DMS53 treated with DMSO at 0.1 percent for 48 hours (cell line): ENCODE data around the gene FYN.

Source experiments
- DNase-seq: peaks from one replicate; lab custom pipeline; 2025; ENCODE audit not compliant: unreplicated experiment; lab: John Stamatoyannopoulos, UW

FYN gene

DNA sequence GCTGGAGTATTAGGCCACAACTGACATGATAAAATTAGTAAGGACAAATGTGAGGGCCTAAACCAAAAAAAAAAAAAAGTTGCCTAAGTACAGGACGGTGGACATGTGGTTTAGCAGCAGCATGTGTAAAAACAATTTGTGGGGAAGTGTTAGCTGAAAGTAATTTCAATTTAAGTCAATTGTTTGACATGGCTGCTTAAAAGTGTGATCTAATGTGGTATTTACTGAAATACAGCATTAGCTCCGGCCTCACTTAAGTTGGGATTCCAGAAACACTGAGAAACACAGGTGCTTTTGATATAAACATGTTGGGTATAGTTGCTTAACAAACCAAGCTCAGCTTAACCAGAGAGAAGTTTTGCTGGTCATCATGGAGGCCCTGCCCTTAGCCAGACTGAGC is 119.7 kb downstream of the FYN start:
- no peak for DNase-seq

DNA sequence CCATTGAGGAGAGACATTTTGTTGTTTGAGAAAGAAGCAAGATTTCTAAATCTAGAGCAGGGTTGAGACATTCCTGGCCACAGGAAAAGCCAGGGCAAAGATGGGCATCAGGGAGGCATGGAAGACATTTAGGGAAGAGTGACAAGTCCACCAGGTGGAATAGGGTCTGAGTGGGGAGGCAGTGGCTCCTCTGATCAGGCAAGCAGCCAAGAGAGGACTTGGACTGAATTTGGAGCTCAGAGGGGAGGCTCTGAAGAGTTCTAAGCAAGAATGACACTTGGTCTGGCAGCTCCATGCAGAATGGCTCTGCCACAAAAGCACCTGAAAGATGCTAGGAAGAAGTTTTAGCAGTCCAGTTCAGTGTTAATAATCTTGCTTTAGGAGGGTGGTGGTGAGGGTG is 120.8 kb downstream of the FYN start:
- DNase-seq, result no peak

DNA sequence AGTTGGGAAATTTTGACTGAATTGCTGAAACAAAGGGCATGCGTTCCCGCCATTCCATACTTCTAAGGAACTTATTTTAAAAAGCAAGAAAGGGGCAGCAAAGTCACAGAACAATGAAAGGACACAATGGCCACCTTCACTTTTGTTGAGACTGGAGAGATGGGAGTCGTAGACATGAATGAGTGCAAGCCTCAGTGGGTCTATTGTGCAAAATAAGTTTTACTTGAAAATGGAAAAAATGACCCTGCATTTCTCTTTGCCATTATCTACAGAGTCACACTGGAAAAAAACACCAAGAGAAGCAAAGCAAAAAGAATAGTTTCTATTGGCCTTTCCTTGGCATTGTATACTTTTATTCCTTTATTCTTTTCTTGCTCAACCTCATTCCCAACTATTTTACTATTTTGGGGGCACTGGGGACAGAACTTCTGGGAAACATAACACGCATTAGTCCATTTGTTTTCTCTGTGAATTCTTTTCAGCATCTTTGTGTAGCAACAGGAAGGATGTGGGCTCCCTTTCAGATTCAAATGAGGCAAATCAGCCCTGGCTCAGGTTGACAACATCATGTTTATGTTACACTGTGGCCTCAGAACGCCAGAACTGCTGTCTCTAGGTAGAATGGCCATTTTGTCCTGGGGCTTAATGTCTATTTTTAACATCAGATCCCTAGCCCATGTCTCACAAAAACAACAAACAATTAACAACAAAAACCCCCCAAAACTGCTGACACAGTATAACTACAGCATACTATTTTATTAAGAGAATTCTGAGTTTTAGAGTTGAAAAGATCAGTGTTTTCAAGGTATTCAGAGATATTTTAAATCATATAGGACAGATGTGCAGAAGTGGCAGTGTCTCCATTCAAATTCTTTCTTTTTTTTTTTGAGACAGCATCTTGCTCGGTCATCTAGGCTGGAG is 122.2 kb downstream of the FYN start:
- no peak for DNase-seq

DNA sequence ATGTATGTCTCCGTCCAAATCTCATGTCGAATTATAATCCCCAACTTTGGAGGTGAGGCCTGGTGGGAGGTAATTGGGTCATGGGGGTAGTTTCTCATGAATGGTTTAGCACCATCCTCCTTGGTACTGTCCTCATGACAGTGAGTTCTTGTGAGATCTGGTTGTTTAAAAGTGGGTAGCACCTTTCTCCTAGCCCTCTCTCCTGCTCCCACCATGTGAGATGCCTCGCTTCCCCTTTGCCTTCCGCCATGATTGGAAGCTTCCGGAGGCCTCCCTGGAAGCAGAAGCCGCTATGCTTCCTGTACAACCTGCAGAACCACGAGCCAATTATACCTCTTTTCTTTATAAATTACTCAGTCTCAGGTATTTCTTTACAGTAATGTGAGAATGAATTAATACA is 123.1 kb downstream of the FYN start:
- DNase-seq, result no peak

DNA sequence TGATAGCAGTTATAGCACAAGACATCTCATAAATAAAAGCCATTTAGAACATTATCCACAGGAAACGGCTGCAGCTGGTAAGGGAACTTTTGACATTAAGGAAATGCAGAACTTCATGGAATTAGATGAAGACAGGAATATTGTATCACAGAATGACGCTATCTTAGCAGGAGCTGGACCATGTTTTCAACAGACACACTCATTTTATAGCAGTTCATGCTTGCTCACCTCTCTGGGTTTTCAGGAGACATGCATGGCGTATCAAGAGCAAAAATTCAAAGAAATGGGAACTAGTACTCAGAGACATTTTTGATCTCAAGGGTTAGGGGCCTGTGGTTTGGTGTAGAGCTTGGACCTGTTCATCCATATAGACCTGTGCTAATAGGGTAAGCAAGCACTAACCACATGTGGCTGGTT is 125.0 kb downstream of the FYN start:
- no peak for DNase-seq

DNA sequence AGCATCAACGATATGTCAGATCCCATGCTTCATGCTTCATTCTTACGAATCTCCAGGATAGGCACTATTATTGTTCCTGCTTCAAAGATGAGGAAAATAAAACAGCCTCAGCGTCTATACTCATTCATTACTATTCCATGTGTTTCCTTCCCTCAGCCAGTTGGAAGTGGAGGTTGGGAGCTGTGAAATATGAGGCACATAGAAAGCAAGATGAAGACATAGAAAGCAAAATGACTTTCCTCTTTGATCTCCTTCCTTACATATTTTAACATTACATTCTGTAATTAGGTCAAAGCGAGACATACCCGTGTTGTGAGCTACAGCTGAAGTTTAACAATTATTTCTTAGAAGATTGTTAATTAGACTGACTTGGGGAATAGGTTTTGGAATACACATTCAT is 125.4 kb downstream of the FYN start:
- no peak for DNase-seq

DNA sequence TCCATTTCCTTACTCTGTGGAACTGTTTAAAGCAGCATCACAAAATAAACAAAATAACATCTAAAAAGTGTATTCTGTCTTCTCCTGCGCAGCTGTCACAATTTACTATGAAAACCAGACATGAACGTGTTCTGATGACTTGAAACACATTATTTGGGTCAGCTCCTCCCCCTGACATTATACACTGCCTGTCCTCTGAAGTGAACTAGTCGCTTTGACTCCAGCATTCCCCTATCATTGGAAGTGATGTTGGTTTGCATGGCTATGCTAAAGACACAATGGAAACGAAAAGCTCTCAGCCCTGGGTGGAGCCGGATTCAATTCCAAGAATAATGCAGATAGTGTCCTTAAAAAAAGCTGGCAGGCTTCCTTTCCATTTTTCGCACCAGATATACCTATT is 125.9 kb downstream of the FYN start:
- DNase-seq, result no peak

DNA sequence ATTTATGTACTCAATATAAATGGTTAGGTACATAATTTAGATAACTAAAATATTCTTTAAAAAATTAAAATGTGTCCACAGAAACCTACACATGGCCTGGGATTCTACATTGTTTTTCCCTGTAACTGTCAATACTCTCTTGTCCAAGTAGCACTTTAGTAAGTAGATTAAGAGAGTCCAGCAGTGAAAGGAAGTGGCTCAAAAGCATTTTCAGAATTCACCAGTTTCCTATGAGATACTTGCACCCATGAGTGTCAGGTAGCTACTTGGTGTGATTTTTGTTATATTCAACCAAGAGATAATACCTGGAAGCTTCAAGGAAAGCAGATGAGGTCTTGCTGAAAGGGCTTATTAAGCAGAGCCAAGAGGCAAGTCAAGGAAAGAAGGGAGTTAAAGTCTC is 126.3 kb downstream of the FYN start:
- DNase-seq, result no peak

DNA sequence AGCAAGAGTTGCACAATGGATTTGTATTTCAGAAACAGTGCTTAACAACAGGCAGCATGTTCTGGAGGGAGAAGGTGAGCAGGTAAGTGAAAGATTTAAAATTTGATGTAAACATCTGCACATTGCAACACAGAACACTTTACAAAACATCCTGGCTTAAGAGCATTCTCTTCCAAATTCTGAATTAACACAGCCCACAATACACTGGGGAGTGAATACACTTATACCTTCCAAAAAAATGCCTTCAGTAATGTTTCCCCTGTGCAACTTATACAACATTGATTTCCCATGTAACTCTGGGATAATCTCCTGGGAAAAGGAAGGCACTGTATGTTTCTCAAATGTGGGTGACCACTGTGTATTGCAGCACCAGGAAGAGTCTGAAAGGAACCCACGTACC is 127.6 kb downstream of the FYN start:
- DNase-seq, result no peak

DNA sequence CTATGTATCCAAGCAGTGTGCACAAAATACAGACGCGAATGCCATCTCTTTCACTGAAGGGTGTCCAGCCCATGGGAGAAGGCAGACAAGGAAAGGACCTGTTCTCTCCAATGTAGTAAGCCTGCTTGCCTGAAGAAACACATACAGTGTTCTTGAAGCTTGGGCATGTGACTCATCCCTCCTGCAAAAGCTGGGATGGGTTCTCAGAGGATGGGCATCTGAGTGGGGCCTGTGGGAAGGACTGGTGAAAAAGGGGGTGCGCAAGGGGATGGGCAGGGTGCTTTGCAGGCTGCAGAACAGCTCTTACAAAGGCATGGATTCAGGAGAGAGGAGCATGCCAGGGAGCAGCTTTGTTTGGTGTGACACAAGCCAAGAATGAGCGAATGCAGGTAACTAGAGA is 128.1 kb downstream of the FYN start:
- DNase-seq, result no peak

DNA sequence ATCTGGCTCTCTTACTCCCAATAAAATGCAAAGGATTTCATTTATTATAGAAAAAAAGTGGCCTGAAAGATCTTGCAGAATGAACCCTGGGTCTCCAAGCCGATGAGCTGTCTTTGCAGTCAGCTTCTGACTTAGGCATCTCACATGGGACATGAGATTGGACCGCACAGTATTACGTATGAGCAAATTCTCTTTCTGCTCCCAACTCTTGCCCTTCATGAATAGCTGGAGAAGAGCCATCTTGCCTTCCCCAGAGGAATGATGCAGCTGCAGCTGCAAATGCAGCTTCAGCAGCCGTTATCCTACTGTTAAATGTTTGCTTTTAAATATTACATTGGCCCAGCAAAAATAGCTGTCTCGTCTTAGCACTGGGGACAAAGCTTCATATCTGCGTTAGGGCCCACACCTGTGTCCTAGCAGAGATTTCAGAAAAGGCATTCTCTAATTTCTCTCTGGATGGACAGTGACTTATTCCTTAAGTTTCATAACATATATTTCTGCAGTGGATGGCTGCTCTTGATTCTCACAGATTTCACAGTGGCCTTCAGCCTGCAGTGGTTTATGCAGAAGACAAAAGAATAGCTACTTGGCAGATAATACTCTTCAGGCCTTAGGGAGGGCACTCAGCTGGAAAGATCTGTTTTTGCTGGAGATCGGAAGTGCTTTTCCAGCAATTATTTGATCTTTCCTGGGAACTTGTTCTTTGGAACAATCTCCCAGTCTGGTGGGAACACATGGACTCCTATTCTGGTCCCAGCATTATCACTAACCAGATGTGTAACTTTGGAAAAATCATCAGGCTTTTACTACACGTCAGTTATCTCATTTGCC is 129.2 kb downstream of the FYN start:
- no peak for DNase-seq

DNA sequence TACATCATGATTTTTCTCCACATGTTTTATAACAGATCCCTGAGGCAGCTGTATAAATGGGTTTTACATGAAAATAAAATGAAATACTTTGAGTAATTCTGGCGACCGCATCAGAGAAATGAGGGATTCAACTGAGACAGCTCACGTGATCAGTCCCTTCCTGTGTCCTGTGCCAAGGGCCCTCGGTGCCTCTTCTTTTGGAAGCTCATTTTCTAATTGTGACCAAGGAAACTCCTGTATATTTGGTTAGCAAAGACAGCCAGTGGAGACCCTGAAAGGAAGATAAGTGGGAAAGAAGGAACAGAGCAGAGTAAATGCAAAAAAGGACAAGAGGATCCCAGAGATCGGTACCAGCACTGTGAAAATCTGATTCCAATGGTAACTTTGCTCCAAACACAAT is 129.9 kb downstream of the FYN start:
- DNase-seq, result no peak

DNA sequence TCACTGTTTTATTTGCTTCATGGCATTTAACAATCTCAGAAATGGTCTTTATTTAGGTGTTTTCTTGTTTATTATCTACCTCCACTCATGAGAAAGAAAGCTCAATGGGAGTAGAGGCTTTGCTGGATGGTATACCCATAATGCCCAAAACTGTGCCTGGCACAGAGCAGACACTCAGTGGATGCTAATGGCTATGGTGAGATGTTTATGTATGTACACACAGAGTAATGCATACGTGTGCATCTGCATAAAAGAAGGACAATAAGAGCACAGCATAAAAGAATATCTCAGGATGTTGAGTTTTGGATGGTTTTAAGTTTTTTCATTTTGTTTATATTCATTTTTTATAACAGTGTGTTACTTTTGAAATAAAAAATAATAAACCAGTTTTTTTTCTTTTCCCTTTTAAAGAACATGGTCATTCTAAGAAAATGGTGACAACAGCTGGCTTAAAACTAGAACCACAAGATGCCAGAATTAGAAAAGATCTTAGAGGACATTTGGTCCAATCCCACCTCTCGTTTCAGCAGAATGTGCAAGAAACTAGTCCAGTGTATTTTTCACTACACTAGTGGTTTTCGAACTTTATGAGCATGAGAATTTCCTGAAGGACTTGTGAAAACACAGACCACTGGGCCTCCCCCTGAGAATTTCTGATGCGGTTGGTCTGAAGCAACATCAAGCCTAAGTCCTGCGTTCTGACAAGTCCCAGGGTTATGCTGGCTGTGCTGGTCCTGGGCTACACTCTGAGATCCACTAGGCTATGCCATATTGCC is 131.9 kb downstream of the FYN start:
- DNase-seq, result no peak

DNA sequence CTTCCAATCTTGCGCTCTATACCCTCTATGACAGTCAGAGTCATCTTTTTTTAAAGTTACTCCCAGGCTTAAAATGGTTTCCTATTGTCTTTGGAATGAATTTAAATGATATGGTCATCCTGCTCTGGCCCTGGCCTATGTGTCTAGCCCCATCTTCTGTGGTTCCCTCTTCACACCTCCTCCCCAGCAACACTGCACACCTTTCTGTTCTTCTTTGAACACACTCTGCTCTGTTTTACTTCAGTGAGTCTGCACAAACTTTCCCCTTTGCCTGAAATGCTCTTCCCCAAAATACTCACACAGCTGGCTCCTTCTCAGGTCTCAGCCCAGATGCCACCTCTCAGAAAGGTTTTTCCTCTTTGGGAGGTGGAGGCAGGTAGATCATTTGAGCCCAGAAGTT is 132.7 kb downstream of the FYN start:
- no peak for DNase-seq

DNA sequence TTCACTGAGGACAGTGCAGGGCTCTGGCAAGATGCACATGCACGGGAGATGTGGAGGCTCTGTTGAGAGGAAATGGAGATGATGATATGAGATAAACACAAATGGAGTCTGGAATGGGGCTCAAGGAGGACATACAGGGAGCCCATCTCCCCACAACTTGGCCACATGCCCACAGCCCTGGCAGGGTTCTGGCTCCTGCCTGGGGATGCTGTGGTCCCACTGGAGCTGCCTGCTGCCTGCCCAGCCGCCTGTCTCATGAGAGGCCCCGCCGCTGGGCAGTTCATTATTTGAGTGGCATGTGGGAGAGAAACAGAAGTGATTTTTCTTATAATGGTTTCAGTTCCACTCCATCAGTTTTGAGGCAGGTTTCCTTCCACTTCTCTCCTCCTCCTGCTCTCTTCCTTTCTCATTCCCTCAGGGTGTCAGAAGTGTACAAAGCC is 134.0 kb downstream of the FYN start:
- DNase-seq, result no peak

DNA sequence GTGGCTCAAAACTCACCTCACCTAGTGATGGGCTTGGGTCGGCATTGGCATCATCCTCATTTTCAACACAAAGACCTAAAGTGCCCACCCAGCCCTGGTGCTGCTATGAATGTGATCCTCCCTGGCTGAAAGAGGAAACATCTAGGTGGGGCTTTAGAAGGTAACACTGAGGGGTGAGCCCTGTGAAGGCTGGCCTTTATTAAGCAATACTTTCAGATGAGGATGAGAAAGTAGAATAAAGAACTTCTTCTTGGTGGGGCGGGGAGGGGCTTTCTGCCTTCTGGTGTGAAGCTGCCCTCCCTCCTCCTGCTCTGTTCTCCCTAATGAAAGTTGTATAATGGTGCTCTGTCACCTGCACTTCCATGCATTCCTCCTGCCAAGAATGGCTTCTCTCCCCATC is 134.6 kb downstream of the FYN start:
- DNase-seq, result no peak

DNA sequence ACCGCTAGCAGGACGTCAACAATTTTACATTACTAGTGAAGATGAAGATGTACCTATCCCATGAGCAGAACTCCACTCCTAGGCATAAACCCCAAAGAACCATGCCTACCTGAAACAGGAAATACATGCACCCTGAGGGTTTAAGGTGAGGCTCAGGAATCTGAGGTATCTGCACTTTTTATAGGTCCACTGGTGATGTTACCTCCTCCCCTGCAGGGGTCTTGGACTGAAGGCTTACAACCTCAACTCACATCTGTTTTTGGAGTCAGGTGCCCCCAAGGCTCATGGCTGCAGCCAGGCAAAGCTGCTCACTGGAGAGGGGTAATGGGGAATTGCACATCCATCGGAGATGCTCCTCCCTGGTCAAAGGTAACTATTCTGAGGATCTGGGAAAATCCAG is 135.1 kb downstream of the FYN start:
- no peak for DNase-seq

DNA sequence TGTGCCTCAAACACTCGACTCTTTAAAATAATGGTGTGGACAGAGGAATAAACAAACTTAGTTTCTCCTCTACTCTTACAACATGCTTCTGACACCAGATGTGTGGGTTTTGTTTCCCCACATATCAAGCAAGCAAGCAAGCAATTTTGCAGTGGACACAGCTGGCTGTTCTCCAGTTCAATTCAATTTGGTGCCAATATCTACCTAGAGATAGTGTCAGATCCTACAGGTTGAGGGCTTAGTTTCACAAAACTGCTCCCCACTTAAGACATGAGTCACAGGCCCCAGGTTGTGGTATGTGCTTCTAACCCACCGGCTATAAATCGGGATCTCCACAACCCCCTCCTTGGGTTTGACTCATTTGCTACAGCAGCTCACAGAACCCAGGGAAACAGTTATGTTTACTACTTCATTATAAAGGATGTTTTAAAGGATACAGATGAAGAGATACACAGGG is 136.2 kb downstream of the FYN start:
- DNase-seq, result no peak

DNA sequence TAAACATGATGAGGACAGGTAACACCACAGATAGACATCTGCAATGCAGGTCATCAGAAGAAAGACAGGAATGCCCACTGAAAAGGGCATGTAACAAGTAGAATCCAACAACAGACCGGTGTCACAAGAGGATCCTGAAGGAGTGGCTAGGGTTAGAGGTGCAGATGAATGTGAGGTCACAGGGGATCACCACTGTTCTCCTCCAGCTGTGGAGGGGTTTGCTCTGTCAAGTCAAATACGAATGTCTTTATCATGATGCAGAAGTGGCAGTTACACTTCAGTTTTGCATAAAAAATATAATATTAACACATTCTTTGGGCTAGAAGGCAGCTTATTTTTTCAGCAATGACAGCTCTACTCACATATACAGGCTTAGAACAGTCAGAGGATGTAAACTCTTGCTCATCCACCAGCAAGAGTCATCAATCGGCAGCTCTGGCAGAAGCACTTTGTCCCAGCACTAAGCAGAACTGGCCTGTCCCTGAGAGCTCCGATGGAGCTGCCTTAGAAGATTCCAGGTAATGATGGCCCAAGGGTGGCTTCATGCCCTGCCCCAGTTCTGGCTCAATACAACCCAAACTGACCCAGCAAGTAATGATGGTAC is 137.1 kb downstream of the FYN start:
- no peak for DNase-seq

DNA sequence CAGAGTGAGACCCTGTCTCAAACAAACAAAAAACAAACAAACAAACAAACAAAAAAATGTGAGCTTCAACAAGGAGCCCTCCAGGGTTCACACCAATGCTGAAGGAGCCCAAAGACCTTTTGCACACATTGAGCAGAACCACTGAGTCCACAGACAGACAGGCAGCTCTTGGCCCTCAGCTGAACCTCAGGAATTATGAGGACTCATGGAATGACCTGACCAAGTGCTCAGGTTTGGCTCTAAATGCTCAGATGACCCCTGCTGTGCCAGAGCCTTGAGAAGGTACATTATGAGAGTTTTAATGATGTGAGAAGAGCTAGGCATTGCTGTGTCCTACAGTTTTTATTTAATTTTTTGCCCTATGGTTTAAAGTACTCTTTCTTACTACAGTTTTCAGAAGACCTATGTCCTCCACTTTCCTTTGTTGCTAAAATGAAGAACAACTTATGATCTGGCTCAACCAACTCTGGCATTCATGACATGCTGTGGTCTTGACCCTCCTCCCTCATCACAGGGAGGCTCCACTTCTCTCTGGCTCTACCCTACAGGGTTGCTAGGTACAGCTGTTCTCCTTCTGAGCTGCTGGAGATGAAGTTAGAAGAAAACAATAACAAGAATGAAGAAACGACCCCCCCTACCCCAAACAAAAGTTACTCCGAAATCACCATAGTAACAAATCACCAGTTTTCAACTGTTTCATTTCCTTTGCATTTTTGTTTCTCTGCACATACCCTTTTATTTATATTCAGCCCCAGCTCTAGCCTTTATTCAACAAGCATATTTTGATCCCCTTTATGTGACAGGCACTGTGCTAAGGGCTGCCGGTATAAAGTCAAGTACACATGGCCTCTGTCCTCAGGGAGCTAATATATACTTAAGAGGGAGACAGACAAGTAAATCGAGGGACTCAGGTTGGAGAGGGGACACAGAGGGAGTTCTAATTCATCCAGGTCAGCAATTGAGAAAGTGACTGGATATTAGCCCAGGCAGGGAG is 138.9 kb downstream of the FYN start:
- no peak for DNase-seq
